HCT116 (cell line): ENCODE results near the gene RAB31. TPM values are rescaled to one million over a fixed set of nuclear protein-coding genes. Genes with fewer than 3 reads are reported as not detected.

Experiments
- ATAC-seq: fragments of 200-7000 bp; cut with Tn5 transposase; 2 replicates; pipeline ENCODE4 v1.9.1; 2020; ENCODE audit warnings: mild to moderate bottlenecking, moderate library complexity
- BruUV-seq: library from RNA; stranded (reverse); fragments of 400-500 nt; replicated peaks from 2 replicates; lab custom pipeline; 2021; lab: Mats Ljungman, UMichigan
- CTCF ChIA-PET: fragments of 300-600 bp; sonication (Branson Sonifier 250); formaldehyde crosslinking; loops from one replicate; lab custom pipeline; 2021; ENCODE audit warnings: antibody characterized with exemption; lab: Charles Lee
- POLR2A ChIA-PET: fragments of 300-600, 350-600 bp; sonication (Branson Sonifier 250); formaldehyde crosslinking; loops from one replicate; lab custom pipeline; 2021; ENCODE audit warnings: antibody characterized with exemption; lab: Charles Lee
- RAD21 ChIA-PET, 2 experiments: fragments of 300-600 bp; sonication (Branson Sonifier 250); formaldehyde crosslinking; loops; one replicate each; lab custom pipeline; 2023; ENCODE audit warnings: low total read pairs in 2 of 2; ENCODE audit not compliant: uncharacterized antibody in 2 of 2, unreplicated experiment in 2 of 2, low non-redundant PET in 1 of 2; lab: Charles Lee
- DNase-seq: peaks from one replicate; pipeline ENCODE4 v3.0.0-alpha.2; 2010; ENCODE audit warnings: low read depth, low spot score
- H2AFZ ChIP-seq: fragments of 200-600 bp; shearing (Covaris generic), sonication (generic); 2 replicates; pipeline ENCODE4 v1.6.1; 2017; ENCODE audit warnings: low read depth, mixed run types, mixed read lengths, antibody characterized with exemption, low read length; ENCODE audit not compliant: poor library complexity, severe bottlenecking
- H3K27ac ChIP-seq: 2 replicates; pipeline ENCODE4 v1.5.1; 2012; ENCODE audit warnings: low read depth, low read length
- H3K27me3 ChIP-seq: fragments of 200-600 bp; sonication (generic); 2 replicates; pipeline ENCODE4 v1.6.1; 2016; ENCODE audit warnings: mixed run types, low read length, mixed read lengths; ENCODE audit not compliant: insufficient read depth
- H3K36me3 ChIP-seq, 2 experiments: fragments of 200-500 bp in 1 of 2; fragments of 200-600 bp in 1 of 2; sonication (Bioruptor generic) in 1 of 2; sonication (generic) in 1 of 2; 2 replicates each; pipeline versions ENCODE4 v1.5.1 to v1.6.1; 2014 to 2016; ENCODE audit warnings: low read length in 2 of 2, inconsistent platforms in 1 of 2, mixed read lengths in 1 of 2, mixed run types in 1 of 2; ENCODE audit not compliant: insufficient read depth in 2 of 2, control insufficient read depth in 1 of 2
- H3K4me1 ChIP-seq, 2 experiments: fragments of 200-600 bp in 1 of 2; sonication (generic) in 1 of 2; 2 replicates each; pipeline versions ENCODE4 v1.5.1 to v1.6.1; 2012 to 2017; ENCODE audit warnings: low read length in 2 of 2, inconsistent platforms in 1 of 2, mild to moderate bottlenecking in 1 of 2, mixed read lengths in 1 of 2, mixed run types in 1 of 2, moderate library complexity in 1 of 2; ENCODE audit not compliant: insufficient read depth in 2 of 2, control insufficient read depth in 1 of 2
- H3K4me2 ChIP-seq: fragments of 200-600 bp; sonication (generic); 2 replicates; pipeline ENCODE4 v1.6.1; 2017; ENCODE audit warnings: mixed run types, low read length, mixed read lengths
- H3K4me3 ChIP-seq, 2 experiments: fragments of 200-600 bp in 1 of 2; sonication (generic) in 1 of 2; replicated peaks in 1 of 2; 2 replicates each; pipeline ENCODE4 v1.5.1; 2011 to 2016; ENCODE audit warnings: low read length in 2 of 2, control low read depth in 1 of 2, low read depth in 1 of 2, mild to moderate bottlenecking in 1 of 2, mixed read lengths in 1 of 2, mixed run types in 1 of 2
- H3K79me2 ChIP-seq: fragments of 200-600 bp; sonication (generic); 2 replicates; pipeline ENCODE4 v1.6.1; 2017; ENCODE audit warnings: mild to moderate bottlenecking, mixed run types, low read length, moderate library complexity, mixed read lengths; ENCODE audit not compliant: insufficient read depth
- H3K9ac ChIP-seq: fragments of 200-600 bp; sonication (generic); 2 replicates; pipeline ENCODE4 v1.6.1; 2016; ENCODE audit warnings: low read length, mixed read lengths
- H3K9me2 ChIP-seq: fragments of 200-600 bp; sonication (generic), shearing (Covaris generic); 2 replicates; pipeline ENCODE4 v1.6.1; 2017; ENCODE audit warnings: mixed run types, mild to moderate bottlenecking, moderate library complexity; ENCODE audit not compliant: insufficient read depth
- H3K9me3 ChIP-seq, 2 experiments: fragments of 200-500 bp in 1 of 2; fragments of 200-600 bp in 1 of 2; sonication (Bioruptor generic) in 1 of 2; sonication (generic) in 1 of 2; 2 replicates each; pipeline ENCODE4 v1.6.1; 2014 to 2017; ENCODE audit warnings: low read length in 2 of 2, mixed read lengths in 2 of 2, inconsistent platforms in 1 of 2, low read depth in 1 of 2, mild to moderate bottlenecking in 1 of 2, mixed run types in 1 of 2, moderate library complexity in 1 of 2; ENCODE audit not compliant: control insufficient read depth in 1 of 2, insufficient read depth in 1 of 2
- H4K20me1 ChIP-seq: fragments of 200-600 bp; sonication (generic), shearing (Covaris generic); 2 replicates; pipeline ENCODE4 v1.6.1; 2017; ENCODE audit warnings: mixed run types, mild to moderate bottlenecking, moderate library complexity; ENCODE audit not compliant: insufficient read depth
- CBX3 ChIP-seq: IDR thresholded peaks from 2 replicates; pipeline ENCODE4 v1.6.1; 2012; ENCODE audit warnings: low read depth
- CEBPB ChIP-seq: IDR thresholded peaks from 2 replicates; pipeline ENCODE4 v1.6.1; 2012; ENCODE audit warnings: low read depth
- EGR1 ChIP-seq: IDR thresholded peaks from 2 replicates; pipeline ENCODE4 v1.6.1; 2012; ENCODE audit warnings: low read depth
- ELF1 ChIP-seq: IDR thresholded peaks from 2 replicates; pipeline ENCODE4 v1.6.1; 2012; ENCODE audit warnings: low read depth, borderline replicate concordance
- EZH2 ChIP-seq: fragments of 200-600 bp; sonication (generic); IDR thresholded peaks from 2 replicates; pipeline ENCODE4 v1.6.1; 2017; ENCODE audit warnings: antibody characterized with exemption, mixed run types
- FOSL1 ChIP-seq: IDR thresholded peaks from 2 replicates; pipeline ENCODE4 v1.6.1; 2012; ENCODE audit warnings: low read depth
- JUND ChIP-seq: IDR thresholded peaks from 2 replicates; pipeline ENCODE4 v1.6.1; 2012
- POLR2AphosphoS5 ChIP-seq: IDR thresholded peaks from 2 replicates; pipeline ENCODE4 v1.6.1; 2011; ENCODE audit warnings: mild to moderate bottlenecking, low read depth, low read length, moderate library complexity
- SP1 ChIP-seq: IDR thresholded peaks from 2 replicates; pipeline ENCODE4 v1.6.1; 2012; ENCODE audit warnings: low read depth
- SRF ChIP-seq: IDR thresholded peaks from 2 replicates; pipeline ENCODE4 v1.6.1; 2012; ENCODE audit warnings: low read depth
- TCF7L2 ChIP-seq: IDR thresholded peaks from 2 replicates; pipeline ENCODE4 v1.7.0; 2011; ENCODE audit warnings: borderline replicate concordance, inconsistent platforms; ENCODE audit not compliant: insufficient read depth, insufficient read length; ENCODE audit errors: extremely low read depth
- ZFX ChIP-seq: fragments of 450-650 bp; IDR thresholded peaks from 2 replicates; pipeline ENCODE4 v1.6.1; 2017
- ZNF274 ChIP-seq: fragments of 200-500 bp; sonication (Bioruptor generic); IDR thresholded peaks from 2 replicates; pipeline ENCODE4 v1.6.1; 2014; ENCODE audit warnings: mild to moderate bottlenecking, low read depth, low read length, inconsistent platforms
- intact Hi-C: fragments of 100-400 bp; cut with micrococcal nuclease; formaldehyde crosslinking; loops from 2 replicates; pipeline ENCODE4 v1.10.0; 2022
- total RNA-seq: library from RNA; stranded (reverse); gene quantifications from one replicate; pipeline ENCODE4 v1.2.1, GENCODE V29; 2021; ENCODE audit not compliant: unreplicated experiment
- TF ChIP-seq, protein P1 (sequence below): IDR thresholded peaks from 2 replicates; pipeline ENCODE4 v1.6.1; 2012; ENCODE audit warnings: low read depth
- TF ChIP-seq, protein P2 (sequence below): IDR thresholded peaks from 2 replicates; pipeline ENCODE4 v1.6.1; 2012
- TF ChIP-seq, protein P3 (sequence below): IDR thresholded peaks from 2 replicates; pipeline ENCODE4 v1.6.1; 2011; ENCODE audit warnings: mild to moderate bottlenecking, low read length, moderate library complexity; ENCODE audit not compliant: insufficient replicate concordance; ENCODE audit errors: extremely low read depth
- TF ChIP-seq, protein P4 (sequence below), 3 experiments: fragments of 200-600 bp in 1 of 3; sonication (generic) in 1 of 3; IDR thresholded peaks in 2 of 3; conservative IDR thresholded peaks in 1 of 3; 2 replicates each; pipeline ENCODE4 v1.5.1; 2012 to 2017; ENCODE audit warnings: low read depth in 2 of 3, low read length in 2 of 3, antibody characterized with exemption in 1 of 3, borderline replicate concordance in 1 of 3, control low read depth in 1 of 3, mild to moderate bottlenecking in 1 of 3, mixed read lengths in 1 of 3, mixed run types in 1 of 3, moderate library complexity in 1 of 3; ENCODE audit not compliant: insufficient read depth in 1 of 3

RAB31 gene
- total RNA-seq, 1 experiment from 2014 or later, result 46.9 TPM

DNA sequence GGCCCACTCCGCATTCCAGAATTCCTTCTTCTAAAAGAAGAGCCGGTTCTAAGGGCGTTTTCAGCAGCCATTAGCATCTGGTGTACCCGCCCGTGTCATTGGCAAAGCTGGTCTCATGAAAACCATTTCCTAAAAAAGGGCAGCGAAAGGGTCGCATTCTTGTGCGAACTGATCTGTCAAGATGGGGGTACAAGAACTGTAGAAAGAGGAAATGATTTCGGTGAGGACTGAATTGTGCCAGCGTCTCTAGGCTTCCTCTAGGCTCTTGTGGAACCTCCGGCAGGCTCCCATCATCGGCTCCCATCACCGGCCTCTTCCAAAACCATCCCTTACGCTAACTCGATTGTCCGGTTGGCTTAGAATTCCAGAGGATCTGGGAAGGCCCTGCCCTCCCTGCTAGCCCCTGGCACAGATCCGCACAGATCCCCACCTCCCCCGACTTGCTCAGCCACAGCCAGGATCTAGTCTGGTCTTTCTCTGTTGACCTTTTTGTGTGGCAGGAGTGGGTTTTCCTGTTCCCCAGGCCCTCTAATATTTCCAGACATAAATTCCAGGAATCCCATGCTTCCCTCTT, 1.3 kb downstream of the RAB31 start:
- ChIA-PET CTCF (no interaction called here), RAD21 (no interaction called here), POLR2A (interaction anchor here (1.3 kb wide), 1 partner anchor 10 kb away, joined by 3 read pairs; no protein-coding TSS in a partner anchor)
- Histone ChIP-seq H3K4me3 (peak overlapping the region; percentile 67 to 77), H3K27me3 (no peaks in the 10 kb centered on the region), H3K27ac (no peak overlapping the region), H3K9ac (peak overlapping the region; percentile 84), H4K20me1 (no peaks in the 10 kb centered on the region), H3K79me2 (peaks cover 5% of the 10 kb centered on the region), H2AFZ (no peak overlapping the region), H3K4me1 (peaks cover 27 to 56% of the 10 kb centered on the region in 2 experiments), H3K4me2 (peak overlapping the region; percentile 92), H3K9me3 (no peaks in the 10 kb centered on the region), H3K9me2 (no peaks in the 10 kb centered on the region), H3K36me3 (no peaks in the 10 kb centered on the region)
- intact Hi-C loops, result no loop called here
- TF ChIP-seq ZFX (no peak), EZH2 (no peak), JUND (no peak), FOSL1 (no peak), CEBPB (no peak), TCF7L2 (no peak), ZNF274 (no peak), POLR2AphosphoS5 (no peak), EGR1 (no peak), SP1 (no peak), ELF1 (no peak), CBX3 (no peak), SRF (no peak)
- TF ChIP-seq, protein P1, sequence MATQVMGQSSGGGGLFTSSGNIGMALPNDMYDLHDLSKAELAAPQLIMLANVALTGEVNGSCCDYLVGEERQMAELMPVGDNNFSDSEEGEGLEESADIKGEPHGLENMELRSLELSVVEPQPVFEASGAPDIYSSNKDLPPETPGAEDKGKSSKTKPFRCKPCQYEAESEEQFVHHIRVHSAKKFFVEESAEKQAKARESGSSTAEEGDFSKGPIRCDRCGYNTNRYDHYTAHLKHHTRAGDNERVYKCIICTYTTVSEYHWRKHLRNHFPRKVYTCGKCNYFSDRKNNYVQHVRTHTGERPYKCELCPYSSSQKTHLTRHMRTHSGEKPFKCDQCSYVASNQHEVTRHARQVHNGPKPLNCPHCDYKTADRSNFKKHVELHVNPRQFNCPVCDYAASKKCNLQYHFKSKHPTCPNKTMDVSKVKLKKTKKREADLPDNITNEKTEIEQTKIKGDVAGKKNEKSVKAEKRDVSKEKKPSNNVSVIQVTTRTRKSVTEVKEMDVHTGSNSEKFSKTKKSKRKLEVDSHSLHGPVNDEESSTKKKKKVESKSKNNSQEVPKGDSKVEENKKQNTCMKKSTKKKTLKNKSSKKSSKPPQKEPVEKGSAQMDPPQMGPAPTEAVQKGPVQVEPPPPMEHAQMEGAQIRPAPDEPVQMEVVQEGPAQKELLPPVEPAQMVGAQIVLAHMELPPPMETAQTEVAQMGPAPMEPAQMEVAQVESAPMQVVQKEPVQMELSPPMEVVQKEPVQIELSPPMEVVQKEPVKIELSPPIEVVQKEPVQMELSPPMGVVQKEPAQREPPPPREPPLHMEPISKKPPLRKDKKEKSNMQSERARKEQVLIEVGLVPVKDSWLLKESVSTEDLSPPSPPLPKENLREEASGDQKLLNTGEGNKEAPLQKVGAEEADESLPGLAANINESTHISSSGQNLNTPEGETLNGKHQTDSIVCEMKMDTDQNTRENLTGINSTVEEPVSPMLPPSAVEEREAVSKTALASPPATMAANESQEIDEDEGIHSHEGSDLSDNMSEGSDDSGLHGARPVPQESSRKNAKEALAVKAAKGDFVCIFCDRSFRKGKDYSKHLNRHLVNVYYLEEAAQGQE, result no peak
- TF ChIP-seq, protein P2, sequence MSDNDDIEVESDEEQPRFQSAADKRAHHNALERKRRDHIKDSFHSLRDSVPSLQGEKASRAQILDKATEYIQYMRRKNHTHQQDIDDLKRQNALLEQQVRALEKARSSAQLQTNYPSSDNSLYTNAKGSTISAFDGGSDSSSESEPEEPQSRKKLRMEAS, result no peak
- TF ChIP-seq, protein P3, sequence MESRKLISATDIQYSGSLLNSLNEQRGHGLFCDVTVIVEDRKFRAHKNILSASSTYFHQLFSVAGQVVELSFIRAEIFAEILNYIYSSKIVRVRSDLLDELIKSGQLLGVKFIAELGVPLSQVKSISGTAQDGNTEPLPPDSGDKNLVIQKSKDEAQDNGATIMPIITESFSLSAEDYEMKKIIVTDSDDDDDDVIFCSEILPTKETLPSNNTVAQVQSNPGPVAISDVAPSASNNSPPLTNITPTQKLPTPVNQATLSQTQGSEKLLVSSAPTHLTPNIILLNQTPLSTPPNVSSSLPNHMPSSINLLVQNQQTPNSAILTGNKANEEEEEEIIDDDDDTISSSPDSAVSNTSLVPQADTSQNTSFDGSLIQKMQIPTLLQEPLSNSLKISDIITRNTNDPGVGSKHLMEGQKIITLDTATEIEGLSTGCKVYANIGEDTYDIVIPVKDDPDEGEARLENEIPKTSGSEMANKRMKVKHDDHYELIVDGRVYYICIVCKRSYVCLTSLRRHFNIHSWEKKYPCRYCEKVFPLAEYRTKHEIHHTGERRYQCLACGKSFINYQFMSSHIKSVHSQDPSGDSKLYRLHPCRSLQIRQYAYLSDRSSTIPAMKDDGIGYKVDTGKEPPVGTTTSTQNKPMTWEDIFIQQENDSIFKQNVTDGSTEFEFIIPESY, result no peak
- TF ChIP-seq, protein P4, sequence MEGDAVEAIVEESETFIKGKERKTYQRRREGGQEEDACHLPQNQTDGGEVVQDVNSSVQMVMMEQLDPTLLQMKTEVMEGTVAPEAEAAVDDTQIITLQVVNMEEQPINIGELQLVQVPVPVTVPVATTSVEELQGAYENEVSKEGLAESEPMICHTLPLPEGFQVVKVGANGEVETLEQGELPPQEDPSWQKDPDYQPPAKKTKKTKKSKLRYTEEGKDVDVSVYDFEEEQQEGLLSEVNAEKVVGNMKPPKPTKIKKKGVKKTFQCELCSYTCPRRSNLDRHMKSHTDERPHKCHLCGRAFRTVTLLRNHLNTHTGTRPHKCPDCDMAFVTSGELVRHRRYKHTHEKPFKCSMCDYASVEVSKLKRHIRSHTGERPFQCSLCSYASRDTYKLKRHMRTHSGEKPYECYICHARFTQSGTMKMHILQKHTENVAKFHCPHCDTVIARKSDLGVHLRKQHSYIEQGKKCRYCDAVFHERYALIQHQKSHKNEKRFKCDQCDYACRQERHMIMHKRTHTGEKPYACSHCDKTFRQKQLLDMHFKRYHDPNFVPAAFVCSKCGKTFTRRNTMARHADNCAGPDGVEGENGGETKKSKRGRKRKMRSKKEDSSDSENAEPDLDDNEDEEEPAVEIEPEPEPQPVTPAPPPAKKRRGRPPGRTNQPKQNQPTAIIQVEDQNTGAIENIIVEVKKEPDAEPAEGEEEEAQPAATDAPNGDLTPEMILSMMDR (IDR thresholded peaks at IDR 0.05 in 2 of 3, conservative IDR thresholded peaks at IDR 0.05 in 1 of 3; ENCODE audit: borderline replicate concordance in 1 of 3, insufficient read depth in 1 of 3, low read depth in 2 of 3, low read length in 2 of 3), result no peak
- no peak for DNase-seq
- ATAC-seq, result no peak
- BruUV-seq, result TSS peak; percentile 43
